Fibroblast of skin of right quadriceps (primary cell): ENCODE data around the gene SVIL.
"Not testable (repeated sequence)": the region's sequence is repeated elsewhere in the genome, so short reads cannot be mapped to it uniquely, and the experiment has no call there.

Source experiments
- DNase-seq: peaks from one replicate; pipeline ENCODE4 v3.0.0-alpha.2; 2013

Gene SVIL

DNA sequence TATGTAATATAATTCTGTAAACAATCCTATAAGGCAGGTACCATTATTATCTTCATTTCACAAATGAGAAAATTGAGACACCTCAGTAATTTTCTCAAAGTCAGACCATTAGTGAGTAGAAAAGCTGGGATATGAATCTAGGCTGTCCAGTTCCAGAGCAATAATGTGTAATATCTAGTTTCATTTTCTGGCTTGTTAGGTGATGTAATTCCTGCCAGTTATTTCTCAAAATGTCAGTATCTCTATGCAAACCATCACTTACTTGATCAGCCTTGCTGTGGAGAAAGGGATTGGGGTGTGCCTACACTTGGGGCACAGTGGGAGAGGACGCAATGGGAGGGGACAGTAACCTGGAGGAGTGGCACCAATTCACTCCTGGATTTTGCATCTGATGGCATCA lies 188.4 kb downstream of the SVIL start:
- DNase-seq: peak; percentile 39

DNA sequence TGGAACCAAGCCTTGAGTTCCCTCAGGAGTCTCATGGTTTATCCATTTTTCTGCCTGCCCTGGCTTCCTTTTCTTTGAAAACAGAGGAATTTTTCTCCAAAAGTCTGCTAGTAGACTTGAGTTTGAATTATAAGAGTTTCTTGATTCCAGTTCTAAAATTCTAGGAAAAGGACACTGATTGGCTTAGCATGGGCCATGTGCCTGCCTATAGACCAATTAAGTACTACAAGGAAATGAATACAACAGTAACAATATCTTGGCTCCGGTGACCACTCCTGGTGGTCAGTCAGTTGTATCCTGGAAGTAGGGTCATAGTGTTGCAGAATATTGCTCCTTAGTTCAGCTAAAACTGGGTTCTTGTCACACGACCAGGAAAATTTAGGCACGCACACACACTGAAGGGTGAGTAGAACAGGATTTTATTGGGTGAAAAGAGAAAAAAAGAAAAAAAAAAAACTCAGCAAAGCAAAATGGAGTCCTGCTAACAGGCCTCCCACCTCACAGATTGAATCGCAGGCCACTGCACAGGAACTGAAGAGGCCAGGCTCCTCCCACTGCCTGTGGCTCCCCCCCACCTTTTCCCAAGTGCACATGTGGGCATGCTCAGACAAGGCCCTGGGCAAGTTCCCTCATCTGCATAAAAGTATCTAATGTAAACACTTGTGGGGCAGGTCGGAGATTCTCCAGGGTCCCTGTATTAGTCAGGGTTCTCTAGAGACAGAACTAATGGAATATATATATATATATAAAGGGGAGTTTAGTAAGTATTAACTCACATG lies 190.8 kb downstream of the SVIL start:
- peak; percentile 10 for DNase-seq

DNA sequence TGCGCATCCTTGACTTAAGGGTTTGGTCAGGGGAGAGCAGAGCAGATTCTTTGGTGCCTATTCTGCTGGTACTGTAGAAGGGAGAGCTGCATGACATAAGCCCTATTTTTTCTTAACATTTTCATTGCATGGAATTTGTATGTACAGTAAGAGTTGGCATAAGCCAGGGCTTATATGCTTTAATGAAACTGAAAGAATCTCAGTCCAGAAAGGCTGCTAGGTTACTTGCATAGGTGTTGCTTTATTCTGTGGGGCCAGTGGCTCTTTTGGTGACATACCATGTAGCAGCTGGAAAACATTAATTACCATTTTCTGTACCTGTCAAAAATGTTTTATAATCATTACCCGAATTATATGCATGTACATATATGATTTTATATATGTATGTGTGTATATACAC lies 193.8 kb downstream of the SVIL start:
- no peak for DNase-seq

DNA sequence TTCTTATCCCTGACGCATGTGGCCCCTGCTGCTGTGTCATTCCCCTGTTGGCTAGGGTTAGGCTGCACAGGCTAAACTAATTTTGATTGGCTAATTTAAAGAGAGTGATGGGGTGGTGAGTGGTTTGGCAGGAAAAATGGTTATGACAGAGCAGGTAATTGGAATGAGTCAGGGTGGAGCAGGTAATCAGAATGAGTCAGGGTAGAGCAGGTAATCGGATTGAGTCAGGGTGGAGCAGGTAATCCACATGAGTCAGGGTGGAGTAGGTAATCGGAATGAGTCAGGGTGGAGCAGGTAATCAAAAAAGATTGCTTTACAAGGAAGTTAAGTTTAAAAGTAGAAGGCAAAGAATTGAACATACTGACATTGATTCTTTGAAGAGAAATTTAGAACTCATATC lies 195.8 kb downstream of the SVIL start:
- DNase-seq: not testable (repeated sequence)

DNA sequence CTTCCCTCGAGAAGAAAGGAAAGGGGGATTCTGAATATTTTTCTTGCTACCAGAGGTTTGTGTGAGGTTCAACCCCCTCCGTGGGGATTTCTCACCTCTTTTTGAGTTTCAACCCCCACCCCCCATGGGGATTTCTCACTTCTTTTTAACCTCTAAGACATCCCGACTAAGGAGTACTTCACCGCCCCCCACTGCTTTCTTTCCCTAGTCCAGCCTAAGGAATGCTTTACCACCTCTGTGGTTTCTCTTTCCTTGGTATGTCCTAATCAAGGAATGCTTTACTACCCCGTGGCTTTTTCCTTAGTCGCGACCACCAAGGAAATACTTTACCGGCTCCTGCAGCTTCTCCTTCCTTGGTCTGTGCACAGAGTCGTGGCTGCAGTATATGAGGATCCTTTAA lies 196.5 kb downstream of the SVIL start:
- peak; percentile 41 for DNase-seq

DNA sequence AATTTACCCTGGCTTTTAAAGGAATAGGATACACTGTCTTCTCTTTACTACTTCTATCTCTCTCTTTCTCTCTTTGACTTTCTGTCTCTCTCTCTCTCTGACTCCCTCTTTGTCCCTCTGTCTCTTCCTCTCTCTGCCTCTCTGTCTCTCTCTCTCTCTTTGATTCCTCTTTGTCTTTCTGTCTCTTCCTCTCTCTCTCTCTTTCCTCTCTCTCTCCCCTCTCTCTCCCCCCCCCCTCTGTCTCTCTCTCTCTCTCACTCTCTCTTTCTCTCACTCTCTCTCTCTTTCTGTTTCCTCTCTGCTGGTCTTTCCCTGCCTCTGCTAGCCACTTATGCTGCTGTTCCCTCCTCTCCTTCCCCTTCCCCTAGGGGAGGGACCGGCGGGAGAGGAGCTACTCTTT lies 196.9 kb downstream of the SVIL start:
- no peak for DNase-seq

DNA sequence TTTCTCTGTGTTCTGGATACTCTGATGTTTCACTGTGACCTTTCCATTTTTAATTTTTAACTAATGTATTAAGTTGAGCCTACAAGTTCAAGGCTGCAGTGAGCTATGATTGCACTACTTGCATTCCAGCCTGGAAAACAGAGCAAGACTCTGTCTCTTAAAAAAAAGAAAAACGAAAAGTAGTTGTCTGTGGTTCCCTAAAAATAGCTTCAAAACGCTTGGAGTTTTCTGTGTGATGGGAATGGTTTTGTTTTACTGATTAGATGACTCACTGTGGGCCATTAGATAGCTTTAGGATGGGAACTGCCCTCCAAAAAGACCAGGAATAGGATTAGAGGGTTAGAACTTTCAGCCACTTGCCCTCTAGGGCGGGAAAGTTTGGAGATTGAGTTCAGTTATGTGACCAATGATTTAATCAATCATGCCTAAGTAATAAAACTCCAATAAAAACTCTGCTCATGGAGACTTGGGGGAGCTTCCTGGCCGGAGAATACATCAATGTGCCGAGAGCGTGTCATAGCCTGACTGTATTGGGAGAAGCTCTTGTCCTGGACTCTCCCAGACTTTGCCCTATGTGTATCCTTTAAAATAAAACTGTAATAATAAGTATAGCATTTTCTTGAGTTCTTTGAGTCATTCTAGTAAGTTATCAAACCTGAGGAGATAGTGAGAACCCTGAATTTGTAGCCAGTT lies 198.8 kb downstream of the SVIL start:
- peak; percentile 61 for DNase-seq

DNA sequence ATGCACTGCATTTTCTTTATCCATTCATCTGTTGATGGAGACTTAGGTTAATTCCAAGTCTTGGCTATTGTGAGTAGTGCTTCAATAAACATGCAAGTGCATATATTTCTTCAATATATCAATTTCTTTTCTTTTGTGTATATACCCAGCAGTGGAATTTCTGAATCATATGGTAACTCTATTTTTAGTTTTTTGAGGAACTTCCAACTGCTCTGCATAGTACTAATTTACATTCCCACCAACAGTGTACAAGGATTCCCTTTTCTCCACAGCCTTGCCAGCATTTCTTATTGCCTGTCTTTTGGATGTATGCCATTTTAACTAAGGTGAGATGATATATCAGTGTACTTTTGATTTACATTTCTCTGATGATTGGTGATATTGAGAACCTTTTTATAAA lies 200.7 kb downstream of the SVIL start:
- peak; percentile 15 for DNase-seq

DNA sequence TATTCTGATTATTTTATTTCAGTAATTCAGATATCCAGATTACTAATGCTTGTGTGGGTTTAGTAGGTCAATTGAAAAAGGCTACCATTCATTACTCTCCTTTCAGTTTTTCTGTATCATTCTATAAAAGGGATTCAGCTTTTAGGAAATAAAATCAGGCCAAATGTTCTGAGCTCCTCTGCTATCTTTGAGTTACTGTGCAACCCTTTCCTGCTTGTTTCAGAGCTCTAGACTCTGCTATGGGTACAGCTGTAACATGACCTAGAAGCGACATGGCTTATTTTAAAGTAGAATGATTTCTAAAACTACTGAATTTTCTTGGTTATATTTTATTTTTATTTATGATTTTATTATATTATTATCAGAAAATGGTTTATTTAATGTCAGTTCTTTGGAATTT lies 203.1 kb downstream of the SVIL start:
- DNase-seq: no peak

DNA sequence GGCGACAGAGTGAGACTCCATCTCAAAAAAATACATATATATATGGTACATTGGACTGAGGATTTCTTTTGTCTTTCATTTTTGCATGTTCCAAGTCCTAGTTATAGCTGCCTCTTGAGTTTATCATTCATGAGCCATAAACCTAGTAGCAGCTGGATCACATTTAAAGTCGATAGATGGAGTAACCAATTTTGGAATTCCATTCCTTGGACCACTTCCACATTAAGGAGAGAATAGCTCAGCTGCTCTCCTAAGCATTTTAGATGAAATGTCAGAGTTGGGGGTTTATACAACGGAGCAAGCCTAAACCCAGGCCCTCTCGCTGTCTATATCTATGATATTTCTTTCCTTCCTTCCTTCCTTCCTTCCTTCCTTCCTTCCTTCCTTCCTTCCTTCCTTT lies 204.7 kb downstream of the SVIL start:
- peak; percentile 41 for DNase-seq

DNA sequence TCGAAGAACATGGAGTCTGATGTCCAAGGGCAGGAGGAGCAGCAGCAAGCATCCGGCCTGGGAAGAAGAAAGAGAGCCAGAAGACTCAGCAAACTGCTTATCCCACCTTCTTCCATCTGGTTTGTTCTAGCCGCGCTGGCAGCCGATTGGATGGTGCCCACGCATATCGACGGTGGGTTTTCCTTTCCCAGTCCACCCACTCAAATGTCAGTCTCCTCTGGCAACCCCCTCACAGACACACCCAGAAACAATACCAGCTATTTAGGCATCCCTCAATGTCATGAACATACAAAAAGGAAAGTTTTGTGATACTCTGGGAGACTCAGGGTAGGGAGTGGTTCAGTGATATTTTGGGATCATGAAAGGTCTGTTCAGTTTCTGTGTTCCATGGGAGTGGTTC lies 206.3 kb downstream of the SVIL start:
- DNase-seq: no peak

DNA sequence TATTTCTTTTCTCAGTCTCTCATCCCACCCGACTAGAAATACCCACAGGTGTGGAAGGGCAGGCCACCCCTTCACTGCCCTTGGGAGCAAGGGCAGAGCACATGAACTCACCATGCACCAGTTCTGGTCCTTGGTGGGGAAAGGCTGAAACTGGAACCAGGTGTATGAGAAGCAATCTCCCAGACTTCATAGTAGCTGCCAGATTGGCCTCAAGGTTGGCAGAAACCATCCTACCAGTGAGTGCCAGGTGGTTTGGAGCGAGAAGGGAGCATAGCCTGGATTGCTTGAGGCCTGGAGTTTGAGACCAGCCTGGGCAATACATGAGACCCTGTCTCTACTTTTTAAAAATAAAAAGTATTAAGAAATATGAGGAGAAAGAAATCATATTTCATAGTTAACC lies 207.1 kb downstream of the SVIL start:
- DNase-seq: no peak

DNA sequence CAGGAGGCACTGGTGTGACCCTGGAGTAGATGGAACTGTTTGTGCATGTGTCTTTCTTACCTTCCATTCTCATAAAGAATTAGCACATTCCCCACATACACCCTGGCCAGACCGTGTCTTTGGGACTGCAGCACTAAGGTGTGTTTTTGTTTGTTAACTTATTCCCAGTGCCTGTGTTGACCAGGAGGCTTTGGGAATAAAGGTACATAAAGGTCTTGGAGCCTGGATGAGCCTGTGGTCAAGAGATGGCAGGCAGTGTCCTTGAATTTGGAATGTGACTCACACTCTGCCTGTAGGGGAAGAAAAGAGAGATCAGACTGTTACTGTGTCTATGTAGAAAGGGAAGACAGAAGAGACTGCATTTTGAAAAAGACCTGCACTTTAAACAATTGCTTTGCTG lies 208.4 kb downstream of the SVIL start:
- DNase-seq: no peak

DNA sequence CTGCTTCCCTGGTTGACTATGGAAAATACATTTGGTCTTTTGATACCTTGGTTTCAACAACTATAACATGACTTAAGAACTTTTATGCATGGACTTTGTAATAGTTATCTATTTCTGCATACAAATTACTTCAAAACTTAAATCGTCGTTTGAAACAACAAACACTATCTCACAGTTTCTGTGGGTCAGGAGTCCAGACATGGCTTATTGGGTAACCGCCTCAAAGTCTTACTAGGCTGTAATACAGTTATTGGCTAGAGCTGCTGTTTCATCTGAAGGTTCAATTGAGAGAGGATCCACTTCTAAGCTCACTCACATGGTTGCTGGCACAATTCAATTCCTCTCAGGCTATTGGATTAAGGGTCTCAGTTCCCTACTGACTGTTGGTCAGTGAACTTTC lies 210.8 kb downstream of the SVIL start:
- DNase-seq: no peak

DNA sequence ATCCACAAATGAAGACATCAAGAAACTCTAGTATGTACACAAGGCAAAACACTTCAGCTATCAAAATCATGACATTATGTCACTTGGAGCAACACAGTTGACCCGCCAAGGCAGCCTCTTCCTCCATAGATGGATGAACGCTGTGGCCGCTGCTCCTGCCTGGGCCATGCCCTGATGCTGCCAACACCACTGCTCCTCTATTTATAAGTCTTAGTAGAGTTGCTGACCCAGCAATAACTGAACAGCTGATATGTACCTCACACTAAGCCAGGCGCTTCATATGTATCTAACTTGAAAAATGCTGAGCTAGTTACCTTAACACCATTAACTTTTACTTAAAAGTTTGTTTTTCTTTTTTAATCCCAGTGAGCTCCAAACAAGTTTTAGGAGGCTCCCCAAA lies 214.0 kb downstream of the SVIL start:
- no peak for DNase-seq

DNA sequence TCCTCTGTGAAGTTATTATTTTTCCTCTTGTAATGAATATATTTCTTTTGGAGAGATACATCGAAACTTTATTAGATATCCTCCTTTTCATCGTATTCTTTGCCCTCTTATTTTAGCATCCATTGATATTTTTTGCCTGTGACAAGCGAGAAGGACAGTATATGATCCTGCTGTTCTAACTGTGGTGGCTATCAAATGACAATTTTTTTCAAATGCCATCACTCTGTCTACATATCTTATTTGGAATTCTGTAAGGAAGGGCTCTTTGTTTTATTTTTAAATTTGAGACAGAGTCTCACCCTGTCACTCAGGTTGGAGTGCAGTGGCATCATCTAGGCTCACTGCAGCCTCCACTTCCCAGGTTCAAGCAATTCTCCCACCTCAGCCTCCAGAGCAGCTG lies 217.4 kb downstream of the SVIL start:
- no peak for DNase-seq

DNA sequence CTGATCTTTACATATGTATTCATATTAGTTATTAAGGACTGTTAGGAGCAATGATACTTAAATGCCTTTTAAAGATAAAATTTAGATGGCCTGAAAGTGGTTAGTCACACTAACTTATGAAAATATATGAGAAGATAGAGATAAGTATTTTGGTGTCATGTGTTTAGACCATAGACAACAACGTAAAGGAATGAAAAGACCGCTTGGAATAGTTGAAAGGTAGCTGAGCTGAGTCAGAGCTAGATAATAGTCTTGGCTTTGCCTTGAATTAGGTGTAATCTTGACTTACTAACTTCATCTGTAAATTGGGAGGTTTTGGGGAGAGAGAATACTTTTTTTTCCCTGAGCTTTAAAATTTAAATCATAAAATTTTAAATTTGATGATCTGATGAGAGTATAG lies 218.9 kb downstream of the SVIL start:
- DNase-seq: no peak

DNA sequence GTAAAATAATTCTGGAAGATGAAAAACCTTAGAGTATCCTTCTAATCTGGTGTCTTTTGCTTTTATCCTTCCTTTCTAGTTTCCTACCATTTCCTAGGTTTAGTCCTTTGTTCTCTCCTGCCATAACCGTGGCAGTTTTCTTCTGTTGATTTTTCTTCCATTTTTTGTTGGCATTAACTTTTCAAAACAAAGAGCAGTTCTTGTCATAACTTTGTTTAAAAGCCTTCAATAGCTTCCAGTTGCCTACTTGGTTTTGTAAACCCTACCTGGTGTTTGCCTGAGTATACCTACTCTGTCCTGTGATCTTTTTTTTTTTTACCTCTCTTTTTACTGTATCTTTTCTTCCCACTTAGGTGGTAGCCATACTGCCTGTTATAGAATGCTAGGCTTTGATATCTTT lies 220.3 kb downstream of the SVIL start:
- no peak for DNase-seq

DNA sequence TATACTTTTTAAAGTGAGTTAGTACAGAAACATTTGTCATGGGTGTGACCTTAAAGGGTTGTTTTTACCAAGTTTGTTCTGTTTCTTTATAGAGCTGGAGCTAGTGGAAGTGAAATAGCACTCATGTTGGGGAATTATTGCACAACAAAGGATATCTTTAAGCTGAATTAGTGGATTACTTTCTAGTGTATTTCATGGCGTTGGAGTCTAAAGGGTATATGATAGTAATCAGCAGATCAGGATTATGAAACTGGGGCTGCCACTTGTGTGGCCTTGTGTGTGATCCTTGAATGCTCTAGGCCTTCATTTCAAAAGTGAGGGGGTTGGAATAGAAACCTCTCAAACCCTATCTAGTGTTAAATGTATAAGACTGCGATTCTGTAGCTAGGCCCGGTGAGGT lies 222.3 kb downstream of the SVIL start:
- DNase-seq: no peak

DNA sequence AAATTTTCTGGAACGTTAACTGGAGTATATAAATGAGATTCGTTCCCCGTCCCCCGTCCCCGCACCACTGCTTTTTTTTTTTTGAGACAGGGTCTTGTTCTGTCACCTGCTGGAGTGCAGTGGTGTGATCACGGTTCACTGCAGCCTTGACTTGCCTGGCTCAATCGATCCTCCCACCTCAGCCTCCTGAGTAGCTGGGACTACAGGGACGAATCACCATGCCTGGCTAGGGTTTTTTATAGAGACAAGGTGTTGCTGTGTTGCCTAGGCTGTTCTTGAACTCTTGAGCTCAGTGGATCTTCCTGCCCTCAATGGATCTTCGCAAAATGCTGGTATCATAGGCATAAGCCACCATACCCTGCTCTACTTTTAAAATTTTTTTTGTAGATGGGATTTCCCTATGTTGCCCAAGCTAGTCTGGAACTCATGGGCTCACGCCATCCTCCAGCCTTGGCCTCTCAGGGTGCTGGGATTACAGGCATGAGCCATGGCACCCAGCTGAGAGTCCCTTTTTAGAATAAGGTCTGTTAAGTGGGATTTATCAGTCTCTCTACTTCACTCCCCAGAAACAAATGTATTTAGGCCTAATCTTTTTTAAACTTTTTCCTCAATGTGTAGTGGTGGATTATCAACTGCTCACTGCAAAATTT lies 223.0 kb downstream of the SVIL start:
- no peak for DNase-seq

DNA sequence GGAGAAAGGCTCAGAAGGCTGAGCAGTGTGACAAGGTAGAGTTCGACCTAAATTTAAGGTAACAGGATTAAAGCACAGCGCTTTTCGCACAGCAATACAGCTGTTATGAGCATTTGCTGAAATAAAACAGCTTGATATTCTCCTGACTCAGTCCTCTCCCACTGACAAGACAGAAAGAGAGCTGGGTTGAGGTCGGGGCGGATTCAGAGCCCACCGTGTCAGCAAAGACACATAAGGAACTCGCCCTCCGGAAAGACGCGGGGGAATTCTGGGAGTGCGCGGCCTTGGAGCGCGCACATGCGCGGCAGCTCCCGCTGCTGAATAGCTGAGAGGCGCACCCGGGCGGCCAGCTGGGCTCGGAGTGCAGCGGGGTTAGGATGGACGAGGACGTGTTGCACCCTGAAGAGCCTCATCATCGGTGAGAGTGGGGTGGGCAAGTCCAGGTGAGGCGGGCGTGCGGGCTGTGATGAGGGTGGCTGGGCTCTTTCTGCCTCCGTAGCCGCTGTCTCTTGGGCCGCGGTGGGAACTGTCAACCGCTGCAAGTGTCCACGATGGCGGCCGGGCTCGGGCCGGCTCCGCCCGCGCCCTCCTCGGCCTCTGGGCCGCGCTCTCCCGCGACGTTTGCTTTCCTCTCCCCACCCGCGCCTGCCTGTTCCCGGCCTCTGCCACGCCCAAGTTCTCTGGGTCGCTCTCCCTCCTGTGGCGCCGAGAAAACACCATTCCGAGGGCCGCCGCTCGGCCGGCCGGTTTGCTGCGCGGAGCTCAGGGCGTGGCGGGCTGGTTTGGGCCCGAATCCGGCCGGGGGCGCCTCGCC lies 225.3 kb downstream of the SVIL start:
- peak; percentile 64 for DNase-seq

DNA sequence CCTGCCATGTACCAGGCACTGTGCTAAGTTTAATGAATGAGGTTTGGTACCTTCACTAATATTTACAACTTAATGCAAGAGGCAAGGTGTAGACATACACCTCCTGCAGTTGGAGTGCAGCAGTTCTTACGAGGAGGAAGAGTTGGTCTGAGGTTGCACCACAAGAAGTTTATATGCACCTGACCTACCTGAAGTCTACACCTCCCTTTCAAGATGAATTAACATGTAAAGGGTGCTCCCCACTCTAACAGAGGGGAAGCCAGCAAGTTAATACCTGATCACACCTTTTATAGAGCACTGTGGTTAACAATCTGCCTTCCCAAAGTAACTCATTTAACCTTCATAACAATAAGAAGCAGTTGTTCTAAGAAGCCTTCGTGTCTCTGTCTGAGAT lies 225.9 kb downstream of the SVIL start:
- no peak for DNase-seq
